Colon (tissue), 2 donors: Measurements from ENCODE around the gene IL27RA.

Experiments
- FAIRE-seq: peaks from 2 replicates; lab custom pipeline; 2012; peaks lifted over from hg19 to GRCh38; lab: Jason Lieb, UNC
- donor health status: control.
- donor health status: control.

The IL27RA gene

DNA sequence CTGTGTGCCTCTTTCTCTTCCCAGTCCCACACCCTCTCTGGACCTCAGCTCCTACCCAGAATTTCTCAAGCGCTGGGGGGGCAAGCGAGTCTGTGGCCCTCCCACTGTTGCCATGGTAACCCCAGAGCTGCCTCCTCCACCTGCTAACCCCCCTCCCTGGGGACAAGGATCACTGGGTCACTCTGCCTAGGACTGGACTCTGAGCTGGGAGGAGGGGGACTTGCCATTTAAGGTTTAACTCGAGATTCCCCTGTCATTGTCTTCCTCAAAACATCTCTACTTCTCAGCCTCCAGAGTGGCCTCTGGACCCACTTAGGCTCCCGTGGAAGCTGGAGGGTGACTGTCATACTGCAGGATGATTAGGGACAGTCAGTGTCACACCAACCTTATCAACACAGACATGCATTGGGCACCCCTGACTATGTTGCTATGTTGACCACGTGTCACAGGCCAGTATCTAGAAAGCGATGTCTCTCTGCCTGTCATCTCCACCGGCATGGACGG lies 28.1 kb downstream of the IL27RA start:
- no peak for FAIRE-seq

DNA sequence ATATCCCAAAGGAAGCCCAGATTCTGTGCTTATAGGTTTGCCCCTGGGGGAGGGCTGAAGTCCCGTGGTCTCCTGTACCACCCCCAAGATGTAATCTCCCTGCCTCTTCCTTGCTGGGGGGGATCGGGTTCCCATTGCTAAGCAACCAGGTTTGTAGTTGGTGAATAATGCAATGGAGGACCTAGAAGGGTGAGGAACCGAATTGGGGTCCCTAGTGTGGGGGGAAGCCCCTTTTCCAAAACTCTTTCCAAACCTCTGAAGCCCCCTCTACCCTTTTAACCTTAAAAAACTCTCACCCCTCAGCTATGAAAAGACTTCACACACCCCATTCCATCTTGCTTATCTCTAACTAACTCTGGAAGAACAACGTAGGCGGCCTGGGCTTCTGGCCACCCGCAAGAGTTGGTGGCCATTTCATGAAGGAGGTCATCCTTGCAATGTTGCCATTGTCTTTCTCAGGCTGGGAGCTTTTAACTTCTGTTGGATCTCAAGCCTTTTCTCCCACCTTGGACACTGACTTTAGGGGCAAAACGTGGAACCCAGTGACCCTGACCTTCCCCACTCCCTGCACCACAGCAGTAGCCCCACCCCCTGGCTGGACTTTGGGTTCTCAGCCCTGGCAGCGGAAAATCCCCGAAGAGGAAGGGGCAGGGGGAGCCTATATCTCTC lies 29.7 kb downstream of the IL27RA start:
- no peak for FAIRE-seq

DNA sequence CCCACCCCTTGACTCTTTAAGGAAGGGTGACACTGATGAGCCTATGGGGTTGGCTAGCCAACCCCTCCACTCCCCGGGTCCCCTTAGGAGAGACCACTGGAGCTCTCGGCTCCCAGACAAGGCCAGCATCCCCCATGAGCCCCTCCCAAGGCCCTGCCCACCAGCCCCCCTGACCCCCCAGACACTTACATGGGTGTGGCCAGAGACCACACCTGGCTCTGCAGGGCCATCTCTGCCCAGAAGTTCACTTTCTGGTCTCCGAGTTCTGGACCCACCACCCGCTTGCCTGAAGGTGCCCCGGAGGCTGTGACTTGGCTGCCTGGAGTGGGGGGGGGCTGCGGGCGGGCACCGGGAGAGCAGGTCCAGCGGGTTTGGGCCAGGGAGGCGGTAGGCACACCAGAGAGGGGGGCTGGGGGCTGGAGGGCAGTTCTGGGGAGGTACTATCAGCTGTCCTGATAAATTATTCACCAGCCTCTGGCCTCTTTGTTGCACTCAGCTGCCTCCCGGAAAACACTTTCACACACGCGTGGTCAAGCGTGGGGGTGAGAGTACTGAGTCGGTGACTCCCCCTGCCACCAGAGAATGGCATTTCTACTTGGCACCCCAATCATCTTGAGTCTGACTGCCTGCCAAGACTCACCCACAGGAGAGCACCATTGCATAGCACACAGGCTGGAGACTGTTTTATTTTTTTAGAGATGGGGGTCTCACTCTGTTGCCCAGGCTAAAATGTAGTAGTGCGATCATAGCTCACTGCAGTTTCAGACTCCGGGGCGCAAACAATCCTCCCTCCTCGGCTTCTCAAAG lies 30.4 kb downstream of the IL27RA start, which contains the start of gene PALM3:
Gene PALM3 (minus strand): TSS at position 326 of the 807 bp plus-strand sequence. CDS start 96 bp downstream, at position 230.
- no peak for FAIRE-seq

DNA sequence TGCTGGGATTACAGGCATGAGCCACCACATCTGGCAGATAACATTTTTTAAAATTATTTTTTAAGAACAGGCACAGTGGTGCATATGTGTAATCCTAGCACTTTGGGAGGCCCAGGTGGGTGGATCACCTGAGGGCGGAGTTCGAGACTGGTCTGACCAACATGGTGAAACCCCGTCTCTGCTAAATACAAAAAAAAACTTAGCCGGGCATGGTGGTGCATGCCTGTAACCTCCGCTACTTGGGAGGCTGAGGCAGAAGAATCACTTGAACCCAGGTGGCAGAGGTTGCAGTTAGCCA lies 30.9 kb downstream of the IL27RA start:
- FAIRE-seq = no peak

DNA sequence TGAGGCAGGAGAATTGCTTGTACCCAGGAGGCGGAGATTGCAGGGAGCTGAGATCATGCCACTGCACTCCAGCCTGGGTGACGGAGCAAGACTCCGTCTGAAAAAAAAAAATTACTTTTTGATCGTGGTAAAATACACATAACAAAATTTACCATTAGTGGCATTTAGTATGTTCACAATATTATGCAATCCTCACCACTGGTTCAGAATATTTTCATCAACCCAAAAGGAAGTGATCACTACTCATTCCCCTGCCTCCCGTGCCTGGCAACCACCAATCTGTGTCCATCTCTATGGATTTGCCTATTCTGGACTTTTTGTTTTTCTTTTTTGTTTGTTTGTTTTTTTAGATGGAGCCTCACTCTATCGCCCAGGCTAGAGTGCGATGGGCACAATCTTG lies 31.5 kb downstream of the IL27RA start:
- FAIRE-seq = no peak

DNA sequence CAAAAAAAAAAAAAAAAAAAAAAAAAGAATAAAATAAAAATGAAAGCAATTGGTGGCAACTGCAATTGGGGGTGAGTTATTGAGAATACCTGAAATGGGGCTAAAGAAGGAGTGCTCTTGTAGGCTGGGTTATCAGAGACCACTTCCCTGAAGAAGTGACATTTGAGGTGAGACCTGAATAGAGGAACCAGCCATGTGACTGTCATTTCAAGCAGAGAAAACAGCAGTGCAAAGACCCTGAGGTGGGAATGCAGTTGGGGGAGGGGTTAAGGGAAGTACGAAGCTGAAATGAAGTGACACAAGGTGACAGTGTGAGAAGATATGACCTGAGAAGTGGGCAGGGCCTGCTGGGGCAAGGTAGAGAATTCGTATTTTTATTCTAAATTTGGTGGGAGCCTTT lies 34.6 kb downstream of the IL27RA start:
- FAIRE-seq = no peak

DNA sequence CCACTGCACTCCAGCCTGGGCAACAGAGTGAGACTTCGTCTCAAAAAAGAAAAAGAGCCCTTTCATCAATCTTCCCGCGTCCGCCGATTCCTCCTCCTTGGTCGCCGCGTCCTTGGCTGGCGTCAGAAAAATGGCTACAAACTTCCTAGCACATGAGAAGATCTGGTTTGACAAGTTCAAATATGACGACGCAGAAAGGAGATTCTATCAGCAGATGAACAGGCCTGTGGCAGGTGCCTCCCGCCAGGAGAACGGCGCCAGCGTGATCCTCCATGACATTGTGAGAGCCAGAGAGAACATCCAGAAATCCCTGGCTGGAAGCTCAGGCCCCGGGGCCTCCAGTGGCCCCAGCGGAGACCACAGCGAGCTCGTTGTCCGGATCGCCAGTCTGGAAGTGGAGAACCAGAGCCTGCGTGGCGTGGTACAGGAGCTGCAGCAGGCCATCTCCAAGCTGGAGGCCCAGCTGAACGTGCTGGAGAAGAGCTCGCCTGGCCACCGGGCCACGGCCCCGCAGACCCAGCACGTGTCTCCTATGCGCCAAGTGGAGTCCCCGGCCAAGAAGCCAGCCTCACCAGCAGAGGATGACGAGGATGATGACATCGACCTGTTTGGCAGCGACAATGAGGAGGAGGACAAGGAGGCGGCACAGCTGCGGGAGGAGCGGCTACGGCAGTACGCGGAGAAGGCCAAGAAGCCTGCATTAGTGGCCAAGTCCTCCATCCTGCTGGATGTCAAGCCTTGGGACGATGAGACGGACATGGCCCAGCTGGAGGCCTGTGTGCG lies 38.9 kb downstream of the IL27RA start:
- FAIRE-seq = no peak

DNA sequence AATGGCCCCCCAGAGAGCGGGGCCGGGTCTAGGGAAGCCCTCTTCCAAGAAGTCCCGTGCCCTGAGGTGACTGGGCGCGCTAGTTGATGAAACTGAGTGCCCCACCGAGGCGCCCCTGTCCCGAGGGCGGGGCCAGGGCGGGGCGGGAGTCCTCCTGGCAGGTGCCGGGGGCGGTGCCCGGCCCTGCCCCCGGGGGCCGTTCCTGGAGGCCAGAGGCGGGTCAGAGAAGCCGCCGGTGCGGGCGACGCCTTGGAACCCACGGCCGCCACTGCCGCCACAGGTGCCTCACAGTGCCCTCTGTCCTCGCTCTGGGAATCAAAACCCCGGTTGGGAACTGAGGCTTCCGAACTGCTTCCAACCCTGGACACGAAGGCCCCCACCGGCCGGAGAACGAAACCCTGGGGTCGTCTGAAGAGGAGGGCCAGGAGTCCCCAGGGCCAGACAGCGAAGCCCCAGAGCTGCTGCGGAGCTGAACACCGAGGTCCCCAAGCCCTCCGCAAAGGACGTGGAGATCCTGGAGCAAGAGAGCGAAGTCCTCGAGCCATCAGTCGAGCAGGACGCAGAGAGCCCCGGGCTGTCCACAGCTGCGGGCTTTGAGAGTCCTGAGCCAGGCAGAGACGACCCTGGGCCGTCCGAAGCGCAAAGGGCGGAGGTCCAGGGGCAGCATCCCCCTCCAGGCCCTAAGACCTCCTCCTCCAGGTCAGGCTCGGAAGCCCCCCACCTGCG lies 41.1 kb downstream of the IL27RA start, which contains the start of gene MISP3:
Gene MISP3 (plus strand): TSS at position 252 of the 726 bp plus-strand sequence. CDS start 524 bp downstream, outside the sequence.
- FAIRE-seq = no peak

DNA sequence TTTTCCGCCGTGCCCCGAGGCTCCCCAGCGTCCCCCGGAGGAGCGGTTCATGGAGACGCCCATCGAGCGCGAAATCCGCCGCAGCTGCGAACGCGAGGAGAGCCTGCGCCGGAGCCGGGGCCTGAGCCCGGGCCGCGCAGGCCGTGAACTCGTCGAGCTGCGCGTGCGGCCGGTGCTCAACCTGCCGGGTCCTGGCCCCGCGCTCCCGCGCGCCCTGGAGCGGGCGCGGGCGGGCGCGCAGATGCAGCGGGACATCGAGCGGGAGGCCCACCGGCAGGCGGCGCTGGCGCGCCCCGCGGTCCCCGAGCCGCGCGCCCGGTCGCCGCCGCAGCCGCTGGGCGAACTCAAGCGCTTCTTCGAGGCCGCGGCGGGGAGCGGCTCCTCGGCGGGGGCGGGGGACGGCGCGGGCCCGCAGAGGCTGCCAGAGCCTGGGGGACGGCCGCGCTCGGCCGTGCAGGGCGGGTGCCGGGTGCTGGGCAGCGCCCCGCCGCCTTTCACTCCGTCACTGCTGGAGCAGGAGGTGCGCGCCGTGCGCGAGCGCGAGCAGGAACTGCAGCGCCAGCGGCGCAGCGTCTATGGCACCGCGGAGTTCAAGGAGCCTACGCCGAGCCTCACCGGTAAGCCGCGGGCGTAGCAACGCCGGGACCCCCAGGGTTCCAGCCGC lies 41.8 kb downstream of the IL27RA start:
- no peak for FAIRE-seq

DNA sequence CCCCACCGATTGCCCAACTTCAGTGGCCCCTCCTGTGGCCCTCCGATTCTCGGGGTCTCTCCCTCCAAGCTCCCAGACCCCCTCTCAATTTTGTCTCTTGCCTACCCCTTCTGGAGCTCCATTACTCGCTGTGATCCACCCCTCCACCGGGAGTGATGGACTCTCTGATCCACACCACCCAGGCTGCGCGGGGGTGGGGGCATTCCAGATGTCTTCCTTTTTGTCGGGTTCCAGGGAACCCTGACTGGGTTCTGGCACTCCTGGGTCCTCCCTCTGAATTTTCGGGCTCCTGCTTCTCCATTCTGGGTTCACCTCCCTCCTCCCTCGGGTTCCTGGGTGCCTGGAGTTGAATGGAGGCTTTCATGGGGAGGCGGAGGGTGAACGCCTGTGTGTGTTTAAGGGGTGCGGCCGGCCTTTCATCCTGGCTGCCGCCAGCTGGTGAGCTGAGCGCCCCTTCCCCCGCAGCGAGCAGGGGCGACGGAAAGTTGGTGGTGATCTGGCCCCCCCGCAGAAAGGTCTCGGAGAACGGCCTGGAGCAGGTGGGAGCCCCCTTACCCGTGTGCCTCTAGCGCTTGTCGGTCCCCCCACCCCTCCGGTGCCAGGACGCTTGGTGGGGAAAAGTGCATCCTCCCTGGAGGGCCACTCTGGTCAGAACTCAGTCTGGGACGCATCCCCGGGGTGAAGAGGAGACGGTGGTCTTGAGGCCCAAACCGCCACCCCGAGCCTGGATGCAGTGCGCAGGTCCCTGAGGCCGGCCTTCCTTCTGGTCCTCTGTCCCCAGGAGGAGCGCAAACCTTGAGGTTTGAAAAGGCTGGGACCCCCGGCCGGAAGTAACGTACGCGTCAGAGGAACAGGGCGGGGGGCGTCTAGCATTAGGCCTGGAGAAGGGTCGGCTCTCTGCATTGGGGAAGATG lies 42.6 kb downstream of the IL27RA start:
- no peak for FAIRE-seq

DNA sequence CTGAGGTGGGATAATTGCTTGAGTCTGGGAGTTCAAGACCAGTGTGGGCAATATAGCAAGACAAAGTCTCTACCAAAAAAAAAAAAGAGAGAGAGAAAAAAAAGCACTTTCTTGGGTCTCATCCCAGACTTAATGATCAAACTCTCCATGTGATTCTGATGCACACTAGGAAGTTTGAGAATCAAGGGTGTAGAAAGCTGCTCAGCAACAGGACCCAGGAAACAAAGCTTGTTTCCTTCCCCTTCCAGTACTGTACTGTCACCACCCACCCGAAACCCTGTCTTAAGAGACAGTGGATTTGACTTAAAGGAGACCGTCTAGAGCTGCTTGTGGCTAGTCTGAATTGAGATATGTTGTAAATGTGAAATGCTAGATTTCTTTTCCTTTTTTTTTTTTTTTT lies 46.8 kb downstream of the IL27RA start:
- no peak for FAIRE-seq

DNA sequence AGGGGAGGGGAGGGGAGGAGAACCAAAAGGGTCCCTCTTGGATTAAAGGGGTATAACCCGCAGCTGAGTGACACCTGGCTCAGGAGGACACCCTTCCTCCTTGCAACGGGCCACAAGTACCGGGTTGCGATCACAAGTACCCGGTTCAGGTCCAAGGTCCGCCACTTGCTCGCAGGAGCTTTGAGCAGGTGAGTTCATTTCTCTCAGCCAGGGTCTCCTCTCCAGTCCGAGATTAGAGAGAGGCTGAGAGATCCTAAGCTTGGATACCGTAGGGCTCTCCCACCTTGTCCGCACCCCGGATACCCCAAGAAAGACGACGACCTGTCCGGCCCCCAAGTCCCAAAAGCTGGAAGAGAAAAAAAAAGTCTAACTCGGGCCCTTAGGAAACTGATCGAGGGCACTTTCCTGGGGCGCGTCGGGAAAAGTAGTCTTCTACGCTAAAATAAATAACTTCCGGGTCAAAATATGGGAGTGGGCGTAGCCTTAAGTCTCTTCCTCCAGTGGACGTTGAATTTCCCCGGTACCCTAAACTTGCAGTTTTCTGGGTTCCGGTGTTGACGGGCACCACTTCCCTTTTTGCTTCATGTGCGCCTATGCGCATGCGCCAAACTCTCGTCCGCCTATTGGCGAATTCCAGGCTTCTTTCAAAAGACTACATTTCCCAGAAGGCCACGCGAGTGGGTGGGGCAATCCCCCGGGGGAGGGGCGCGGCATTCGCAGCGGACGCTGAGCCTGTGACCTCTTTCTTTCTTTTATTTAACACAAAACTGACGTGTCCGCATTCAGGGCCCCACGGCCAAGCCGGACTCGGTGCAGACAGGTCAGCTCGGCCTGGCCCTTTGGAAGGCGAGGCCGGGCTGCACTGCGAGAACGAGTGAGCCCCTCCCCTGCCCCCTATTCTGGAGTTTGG lies 49.6 kb downstream of the IL27RA start:
- FAIRE-seq = peak; percentile 72

DNA sequence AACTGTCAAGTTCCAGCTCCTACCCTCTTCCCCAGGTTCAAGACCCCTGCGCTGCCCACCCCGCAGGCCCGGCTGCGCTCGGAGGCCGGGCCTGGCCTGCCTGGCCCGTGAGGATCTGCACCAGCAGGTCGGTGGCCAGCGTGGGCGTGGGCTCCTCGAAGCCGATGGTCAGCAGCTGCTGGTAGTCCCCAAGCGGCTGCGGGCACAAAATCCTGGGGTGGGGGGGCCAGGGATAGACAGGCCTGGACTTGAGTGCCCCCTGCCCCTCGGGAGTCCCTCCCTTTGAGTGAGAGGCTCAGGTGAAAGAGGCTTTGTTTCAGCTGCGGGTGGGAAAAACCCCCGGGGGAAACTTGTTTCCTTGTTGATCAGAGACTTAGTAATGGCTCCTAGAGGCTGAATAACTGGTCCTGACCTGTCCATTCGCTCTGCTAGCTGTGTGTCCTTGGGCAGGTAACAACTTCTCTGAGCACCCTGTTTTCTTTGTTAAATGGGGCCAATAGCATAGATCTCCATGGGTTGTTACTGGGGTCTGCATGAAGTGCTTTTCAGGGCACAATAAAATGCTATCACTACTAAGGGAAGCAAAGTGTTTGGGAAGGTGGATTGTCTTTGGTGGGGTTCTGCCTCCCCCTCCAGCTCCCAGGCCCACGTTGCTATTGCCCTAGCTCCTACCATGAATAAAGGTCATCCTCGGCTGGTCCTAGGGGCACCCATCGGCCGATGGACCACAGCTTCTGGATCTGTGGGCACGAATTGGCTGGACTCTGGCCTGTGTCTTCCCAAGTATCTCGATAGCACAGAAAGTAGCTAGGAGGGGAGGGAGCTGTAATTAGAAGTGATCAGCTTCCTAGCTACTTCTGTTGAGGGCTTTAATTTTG lies 50.5 kb downstream of the IL27RA start:
- FAIRE-seq = no peak

DNA sequence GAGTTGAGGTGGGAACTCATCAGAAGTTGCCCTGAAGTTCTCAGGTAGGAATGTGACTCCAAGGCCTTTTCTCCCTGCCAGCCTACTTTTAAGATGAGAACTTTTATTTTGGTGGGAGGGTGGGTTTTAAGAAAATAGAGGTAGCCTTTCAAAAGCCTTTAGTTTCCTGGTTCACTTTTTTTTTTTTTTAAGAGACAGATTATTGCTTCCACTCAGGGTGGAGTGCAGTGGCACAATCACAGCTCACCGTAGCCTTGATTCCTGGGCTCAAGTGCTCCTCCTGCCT lies 51.1 kb downstream of the IL27RA start:
- FAIRE-seq = no peak

DNA sequence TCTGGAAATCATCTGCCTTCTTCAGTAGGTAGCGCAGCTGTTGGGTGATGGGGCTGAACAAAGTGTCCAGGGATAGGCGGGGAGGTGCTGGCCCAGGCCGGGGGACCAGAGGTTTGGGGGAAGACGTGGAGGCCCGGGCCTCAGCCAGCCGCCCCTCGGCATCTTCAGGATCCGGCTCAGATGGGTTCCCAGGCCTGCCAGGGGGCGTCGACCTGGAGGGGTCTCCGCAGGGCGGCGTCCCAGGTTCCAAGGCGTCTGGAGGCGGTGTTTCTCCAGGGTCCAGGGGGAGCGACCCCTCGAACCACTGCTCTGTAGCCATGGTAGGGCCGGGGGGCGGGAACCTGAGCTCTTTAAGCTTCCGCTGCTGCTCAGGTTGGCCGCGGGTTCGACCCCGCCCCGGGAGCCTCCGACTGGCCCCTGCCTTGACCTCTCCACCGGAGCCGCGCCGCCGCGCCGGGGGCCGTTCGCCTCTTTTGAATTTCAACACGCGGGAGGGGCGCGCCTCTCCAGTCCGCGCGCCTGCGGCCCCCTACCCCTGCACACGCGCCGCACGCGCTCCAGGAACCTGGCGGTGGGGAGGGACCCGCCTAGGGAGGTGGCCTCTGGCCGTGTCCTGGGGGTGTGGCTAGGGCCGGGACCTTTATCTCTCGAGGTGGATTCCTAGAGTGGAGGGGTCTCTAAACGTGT lies 53.9 kb downstream of the IL27RA start, which contains the start of gene C19orf67:
Gene C19orf67 (minus strand): TSS at position 475 of the 687 bp plus-strand sequence. CDS start 156 bp downstream, at position 319.
- no peak for FAIRE-seq

DNA sequence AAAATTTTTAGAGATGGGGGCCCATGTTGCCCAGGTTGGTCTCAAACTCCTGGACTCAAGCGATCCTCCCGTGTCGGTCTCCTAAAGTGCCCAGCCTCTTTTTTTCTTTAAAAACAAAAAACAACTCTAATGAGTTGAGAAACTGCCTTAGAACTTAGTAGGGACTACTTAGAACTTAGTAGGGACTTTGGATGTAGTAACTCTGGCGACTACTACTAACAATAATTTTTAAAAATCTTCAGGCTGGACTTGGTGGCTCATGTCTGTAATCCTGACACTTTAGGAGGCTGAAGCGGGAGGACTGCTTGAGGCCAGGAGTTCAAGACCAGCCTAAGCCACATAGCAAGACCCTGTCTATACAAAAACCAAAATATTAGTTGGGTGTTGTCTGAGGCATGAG lies 54.5 kb downstream of the IL27RA start:
- no peak for FAIRE-seq

DNA sequence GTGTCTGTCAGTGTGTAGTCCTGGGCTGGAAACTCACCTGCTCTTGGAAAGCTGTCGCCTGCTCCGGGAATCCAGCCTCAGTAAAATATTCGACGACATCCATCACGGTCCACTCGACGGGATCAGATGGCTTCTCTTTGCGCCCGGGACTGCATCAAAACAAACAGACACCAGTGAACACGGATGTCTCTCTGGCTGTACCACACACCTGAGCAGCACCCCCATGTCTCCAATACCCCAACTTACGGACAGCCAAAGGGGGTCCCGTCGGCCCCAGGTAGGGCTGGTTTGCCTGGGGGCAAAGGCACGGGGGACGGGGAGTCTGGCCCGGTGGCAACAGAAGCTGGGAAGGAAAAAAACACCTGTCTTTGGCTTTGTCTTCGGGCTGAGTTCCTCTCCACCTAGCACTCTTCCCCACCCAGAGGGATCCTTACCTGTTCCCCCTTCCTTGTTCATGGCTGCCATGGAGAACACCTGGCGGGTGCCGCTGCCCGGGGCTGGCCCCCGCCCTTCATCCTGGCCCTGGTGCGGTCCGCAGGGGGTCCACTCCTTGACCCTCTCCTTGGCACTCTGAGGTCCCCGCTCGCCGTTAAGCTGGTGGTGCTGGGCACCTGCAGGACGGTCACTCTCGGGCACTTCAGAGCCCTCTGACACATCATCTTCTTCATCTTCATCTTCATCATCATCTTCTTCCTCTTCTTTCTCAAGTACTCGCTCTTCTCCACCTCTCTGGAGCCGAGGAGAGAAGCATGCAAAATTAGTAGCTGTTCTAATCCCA lies 57.3 kb downstream of the IL27RA start:
- FAIRE-seq = no peak
